ENCODE measurements around the gene CTNNA3.

GRCh38 chr10:66519616-66520015 lies 1176.4 kb downstream of the CTNNA3 start:
- TF ChIP-seq CTCF (tag by site-specific recombination; IDR thresholded peaks at IDR 0.05) (no peak), EGR2 (tag by site-specific recombination; IDR thresholded peaks at IDR 0.05; ENCODE audit: low read depth) (no peak), PBX3 (CRISPR knock-in tag; IDR thresholded peaks at IDR 0.05) (no peak), SP2 (tag by site-specific recombination; IDR thresholded peaks at IDR 0.05) (no peak), ZNF248 (tag by site-specific recombination; IDR thresholded peaks at IDR 0.05) (no peak), SCRT2 (tag by site-specific recombination; IDR thresholded peaks at IDR 0.05) (no peak), ZSCAN23 (tag by site-specific recombination; IDR thresholded peaks at IDR 0.05) (no peak), ZNF24 (tag by site-specific recombination; IDR thresholded peaks at IDR 0.05) (no peak)
